SH-SY5Y (cell line): ENCODE measurements around the gene TMEFF1.

Source experiments
- GATA2 ChIP-seq: IDR thresholded peaks from 2 replicates; pipeline ENCODE4 v1.6.1; 2011; ENCODE audit warnings: mild to moderate bottlenecking, low read depth, low read length
- GATA3 ChIP-seq: IDR thresholded peaks from 2 replicates; pipeline ENCODE4 v1.6.1; 2011; ENCODE audit warnings: low read depth, mild to moderate bottlenecking, low read length, moderate library complexity

DNA sequence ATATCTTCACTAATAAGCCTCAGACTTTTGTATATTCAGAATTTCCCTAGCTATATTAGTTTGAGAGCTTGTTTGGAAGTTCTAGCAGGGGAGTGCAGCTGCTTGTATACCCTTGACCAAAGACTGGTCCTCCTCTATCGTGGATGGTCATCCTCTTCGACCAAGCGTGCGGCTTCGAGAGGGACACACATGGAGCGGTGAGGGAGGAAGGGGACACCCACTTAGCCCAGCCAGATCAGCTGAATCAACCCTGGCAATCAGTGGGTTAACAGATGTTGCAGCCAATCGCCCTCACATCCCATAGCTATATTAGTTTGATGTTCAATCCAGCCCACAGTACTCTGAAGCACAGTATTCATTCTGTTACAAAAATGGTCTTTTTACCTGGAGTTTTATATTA lies 108.1 kb downstream of the TMEFF1 start:
- TF ChIP-seq GATA2 = no peak
- no peak for TF ChIP-seq GATA3
